Fibroblast of the aortic adventitia (primary cell): ENCODE results near the gene PFKFB2. TPM values are rescaled to one million over a fixed set of nuclear protein-coding genes. Genes with fewer than 3 reads are reported as not detected.

Source experiments
- DNase-seq: peaks from one replicate; pipeline ENCODE4 v3.0.0-alpha.2; 2010; ENCODE audit warnings: low read depth
- H3K4me3 ChIP-seq: 2 replicates; pipeline ENCODE4 v1.5.1; 2011; ENCODE audit warnings: low read depth, mild to moderate bottlenecking, control low read depth, low read length, moderate library complexity
- CTCF ChIP-seq: IDR thresholded peaks from 2 replicates; pipeline ENCODE4 v1.5.1; 2011; ENCODE audit warnings: mild to moderate bottlenecking, low read length, control low read depth, inconsistent platforms; ENCODE audit not compliant: insufficient read depth
- total RNA-seq: library from RNA; depleted of rRNA; stranded (reverse); fragments of >200 nt; gene quantifications from 2 replicates; pipeline ENCODE4 v1.2.3, GENCODE V29; 2012; ENCODE audit warnings: low replicate concordance

Gene PFKFB2
- total RNA-seq, 1 donor: 6.9 TPM

GRCh38 chr1:207056673-207057072 is 3.6 kb downstream of the PFKFB2 start:
- DNase-seq: no peak
- no peak overlapping the region for H3K4me3 ChIP-seq
- TF ChIP-seq CTCF: no peak

DNA sequence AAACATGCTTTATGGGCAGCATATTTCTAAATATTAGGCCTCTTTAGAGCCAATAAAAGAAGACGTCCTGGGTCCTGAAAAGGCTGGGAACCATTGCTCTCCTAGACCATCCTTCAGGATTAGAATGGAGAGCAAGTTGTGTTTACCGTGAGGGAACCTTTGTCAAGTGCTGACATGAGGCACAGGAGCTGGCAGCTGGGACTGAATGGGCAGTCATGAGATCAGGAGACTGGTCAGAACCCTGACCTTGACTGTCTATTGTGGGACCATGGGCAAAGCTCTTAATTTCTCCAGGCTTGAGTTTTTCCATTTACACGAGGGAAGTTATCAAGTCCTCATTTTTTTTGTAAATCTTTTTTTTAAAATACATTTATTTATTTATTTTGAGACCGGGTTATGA is 5.2 kb downstream of the PFKFB2 start:
- DNase-seq: no peak
- H3K4me3 ChIP-seq: no peak overlapping the region
- TF ChIP-seq CTCF: no peak

DNA sequence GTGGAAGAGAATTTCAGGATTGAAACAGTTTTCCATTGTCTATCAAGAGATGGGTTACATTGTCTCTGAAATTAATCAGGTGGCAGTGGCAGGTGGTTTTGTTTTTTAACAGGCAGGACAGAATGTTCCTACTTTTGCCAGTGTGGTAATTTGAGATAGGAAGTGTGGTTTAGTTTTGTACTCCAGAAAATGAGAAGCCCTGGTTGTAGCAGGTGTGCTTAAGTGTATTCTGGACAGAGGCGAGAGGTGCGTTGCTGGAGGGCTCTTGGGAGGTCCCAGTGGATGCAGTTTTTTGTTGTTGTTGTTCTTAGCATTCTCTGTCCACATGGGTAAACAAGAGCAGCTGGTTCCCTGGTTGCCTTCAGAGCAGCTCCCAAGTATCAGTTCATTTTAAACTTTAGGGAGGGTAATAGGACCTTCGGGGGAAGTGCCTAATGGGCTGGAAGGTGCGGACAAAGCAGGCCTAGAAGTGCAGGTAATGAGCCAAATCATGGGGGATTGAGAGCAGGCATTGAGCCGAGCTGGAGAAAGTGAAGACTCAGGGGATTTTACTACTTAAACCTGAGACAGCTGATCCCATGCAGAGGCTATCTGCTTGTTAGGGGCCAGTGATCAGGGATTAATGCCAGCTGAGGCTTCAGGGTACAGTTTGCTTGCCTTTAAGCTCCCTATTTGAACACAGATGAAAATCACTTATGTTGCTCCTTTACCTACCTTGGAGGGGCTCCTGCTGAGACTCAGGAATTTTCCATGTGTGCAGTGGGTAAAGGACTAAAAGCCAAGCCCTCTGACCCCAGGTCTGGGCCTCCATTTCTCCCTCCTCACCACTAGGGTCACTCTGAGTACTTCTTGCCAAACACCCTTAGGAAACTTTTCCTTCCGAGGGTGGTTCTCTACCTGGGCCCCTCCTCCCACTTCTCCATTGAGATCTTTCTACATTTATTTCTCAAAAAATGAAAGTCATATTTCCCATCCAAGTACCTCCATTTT is 6.1 kb downstream of the PFKFB2 start:
- no peak overlapping the region for H3K4me3 ChIP-seq
- TF ChIP-seq CTCF: no peak
- DNase-seq: no peak

- TF ChIP-seq CTCF: no peak
- no peak for DNase-seq
- H3K4me3 ChIP-seq: no peak overlapping the region
Observed at GRCh38 chr1:207059881-207060280, 6.8 kb downstream of the PFKFB2 start.

DNA sequence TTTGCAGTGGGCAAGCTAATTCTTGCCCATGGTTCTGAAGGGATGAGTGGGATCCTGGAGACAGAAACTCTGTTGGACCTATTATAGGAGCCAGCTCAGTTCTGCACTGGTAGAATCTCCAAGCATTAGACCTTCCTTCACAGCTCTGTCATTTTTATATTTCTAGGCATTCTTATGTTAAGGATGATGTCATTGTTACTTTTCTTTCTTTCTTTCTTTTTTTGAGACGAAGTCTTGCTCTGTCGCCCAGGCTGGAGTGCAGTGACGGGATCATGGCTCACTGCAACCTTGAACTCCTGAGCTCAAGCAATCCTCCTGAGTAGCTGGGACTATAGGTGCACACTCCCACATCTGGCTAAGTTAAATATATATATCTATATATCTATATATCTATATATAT is 7.5 kb downstream of the PFKFB2 start:
- H3K4me3 ChIP-seq: no peak overlapping the region
- TF ChIP-seq CTCF: no peak
- no peak for DNase-seq

DNA sequence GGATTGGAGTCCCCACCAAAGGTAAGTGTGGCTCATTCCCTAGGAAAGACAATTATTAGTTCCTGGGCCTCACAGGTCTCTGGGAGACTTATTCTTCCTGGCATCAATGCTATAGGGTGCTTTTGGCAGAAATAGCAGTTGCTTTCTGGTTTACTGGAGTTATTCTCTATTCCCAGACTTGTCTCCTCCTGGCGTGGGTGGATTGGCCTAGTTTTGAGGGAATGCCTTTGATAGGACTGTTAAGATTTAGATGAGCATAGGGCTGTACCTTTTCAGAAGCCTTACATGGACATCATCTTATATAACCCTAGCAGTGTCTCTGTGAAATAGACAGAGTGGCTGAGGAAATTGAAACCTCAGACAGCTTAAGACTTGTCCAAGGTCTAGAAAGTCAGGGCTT is 9.0 kb downstream of the PFKFB2 start:
- TF ChIP-seq CTCF: no peak
- no peak overlapping the region for H3K4me3 ChIP-seq
- DNase-seq: no peak
